HG03565 (cell line): ENCODE data around the gene KDSR.

Experiments used
- ATAC-seq: cut with Tn5 transposase; IDR thresholded peaks from one replicate; pipeline ENCODE4 v1.9.1; 2021; ENCODE audit warnings: mild to moderate bottlenecking, moderate library complexity; ENCODE audit not compliant: unreplicated experiment

KDSR gene

DNA sequence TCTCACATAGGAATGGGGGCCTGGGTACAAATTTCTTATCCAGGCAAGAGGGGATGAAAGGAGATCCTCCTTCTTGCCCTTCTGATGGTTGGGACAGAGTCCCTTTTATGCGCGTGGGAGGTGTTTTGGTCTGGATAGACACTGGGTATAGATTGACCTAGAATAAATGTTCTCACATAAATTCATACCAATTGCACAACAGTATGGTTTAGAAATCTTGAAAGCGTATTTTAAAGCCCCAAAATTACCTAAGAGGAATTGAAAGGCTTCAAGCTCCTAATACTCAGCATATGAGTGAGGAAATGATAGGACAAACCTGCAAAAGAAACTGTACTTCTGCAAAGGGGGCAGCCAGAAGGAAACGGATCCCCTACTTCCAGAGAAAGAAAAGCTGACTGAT, 44.8 kb downstream of the KDSR start:
- ATAC-seq = no peak

DNA sequence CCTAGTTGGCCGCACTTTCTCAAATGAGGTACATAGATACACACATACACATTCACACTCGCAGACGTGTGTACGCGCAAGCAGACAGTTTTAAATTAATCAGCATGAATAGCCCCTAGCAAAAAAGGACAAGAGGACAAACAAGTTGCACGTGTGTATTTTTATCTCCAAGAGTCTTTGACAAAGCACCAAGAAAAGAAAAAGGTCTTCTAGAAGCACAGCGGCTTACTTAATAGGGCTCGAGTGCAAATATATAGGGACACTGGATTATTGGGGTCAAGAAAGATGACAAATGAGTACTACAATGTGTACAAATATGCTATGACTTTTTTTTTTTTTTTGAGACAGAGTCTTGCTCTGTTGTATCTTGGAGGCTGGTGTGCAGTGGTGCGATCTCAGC, 45.7 kb downstream of the KDSR start:
- ATAC-seq = no peak

DNA sequence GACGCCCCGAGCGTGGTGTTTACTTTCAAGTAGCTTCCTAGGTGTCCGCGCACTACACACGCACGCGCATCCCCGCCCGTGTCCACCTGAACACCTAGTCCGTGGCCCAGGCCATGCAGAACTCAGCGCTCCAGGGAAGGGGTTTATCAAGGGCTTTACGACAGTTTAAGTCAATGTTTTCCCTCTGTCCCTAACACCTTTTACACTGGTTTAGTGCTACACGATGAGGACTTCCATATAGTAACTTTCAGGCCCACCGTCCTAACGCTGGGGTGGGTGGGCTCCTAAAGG, 46.1 kb downstream of the KDSR start:
- no peak for ATAC-seq

DNA sequence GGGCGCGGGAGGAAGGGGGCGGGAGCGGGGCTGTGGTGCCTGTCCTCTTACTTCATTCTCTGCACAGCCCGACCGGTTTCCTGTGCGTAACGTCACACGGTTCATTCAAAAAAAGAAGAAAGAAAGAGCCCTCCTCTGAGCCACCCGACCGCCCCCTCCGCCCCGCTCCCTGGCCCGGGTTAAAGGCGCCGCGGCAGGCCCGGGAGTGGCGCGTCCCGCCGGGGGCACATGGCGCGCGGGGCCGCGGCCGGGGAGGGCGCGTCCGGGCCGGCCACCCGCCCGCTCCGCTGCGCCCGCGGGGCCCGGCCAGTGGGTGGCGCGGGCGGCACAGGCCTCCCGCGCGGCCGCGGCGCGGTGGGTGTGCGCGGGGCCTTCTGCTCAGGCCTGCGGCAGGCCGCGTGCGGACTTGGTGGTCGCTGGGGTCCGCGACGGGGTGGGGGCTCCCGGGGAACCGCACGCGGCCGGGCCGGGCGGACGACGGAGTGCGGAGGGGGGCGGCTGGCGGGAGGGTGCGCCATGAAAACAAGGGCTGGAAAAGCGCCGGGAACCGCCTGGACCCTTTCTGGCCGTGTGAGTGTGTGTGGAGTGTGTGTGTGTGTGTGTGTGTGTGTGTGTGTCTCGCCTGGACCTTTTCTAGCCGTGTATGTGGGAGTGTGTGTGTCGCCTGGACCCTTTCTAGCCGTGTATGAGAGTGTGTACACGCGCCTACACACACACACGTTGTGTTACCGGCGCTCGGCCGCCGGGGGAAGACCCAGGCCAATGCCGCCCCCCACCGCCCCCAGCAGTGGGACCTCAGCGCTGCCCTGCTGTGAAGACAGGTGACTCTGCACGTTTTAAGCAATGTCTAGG, 46.7 kb downstream of the KDSR start:
- ATAC-seq = peak; percentile 36

DNA sequence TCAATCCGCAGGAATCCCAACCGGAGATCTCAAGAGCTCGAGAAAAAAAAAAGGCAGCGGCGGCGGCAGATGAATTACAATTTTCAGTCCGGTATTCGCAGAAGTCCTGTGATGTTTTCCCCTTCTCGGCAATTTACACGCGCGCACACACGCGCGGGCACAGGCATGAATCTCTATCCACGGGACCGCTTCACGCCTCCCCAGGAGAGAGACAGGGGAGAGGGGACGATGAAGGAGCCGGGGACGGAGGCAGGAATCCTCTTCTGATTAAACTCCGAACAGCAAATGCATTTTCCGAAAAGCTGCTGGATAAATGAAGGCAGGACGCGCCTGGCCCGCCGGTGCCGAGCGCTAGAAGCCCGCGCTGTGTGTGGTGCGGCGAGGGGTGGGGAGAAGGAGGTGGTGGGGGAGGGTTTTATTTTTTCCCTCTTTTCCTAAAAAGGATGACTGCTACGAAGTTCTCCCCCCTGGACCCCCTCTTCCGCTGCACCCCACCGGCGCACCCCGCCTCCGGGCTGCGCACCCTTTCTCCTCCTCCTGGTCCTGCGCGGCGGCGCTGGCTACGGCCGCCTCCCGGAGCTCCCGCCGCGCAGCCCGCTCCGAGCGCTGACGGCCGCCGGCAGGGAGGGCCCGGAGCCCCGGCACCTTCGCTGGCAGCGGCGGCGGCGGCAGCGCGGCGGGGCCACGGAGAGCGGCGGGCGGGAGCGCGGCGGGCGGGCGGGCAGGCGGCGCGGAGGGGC, 47.5 kb downstream of the KDSR start, which contains the start of gene BCL2:
TSS of gene BCL2 (minus strand) at position 387 of the 740 bp plus-strand sequence.
- ATAC-seq = peak; percentile 0

DNA sequence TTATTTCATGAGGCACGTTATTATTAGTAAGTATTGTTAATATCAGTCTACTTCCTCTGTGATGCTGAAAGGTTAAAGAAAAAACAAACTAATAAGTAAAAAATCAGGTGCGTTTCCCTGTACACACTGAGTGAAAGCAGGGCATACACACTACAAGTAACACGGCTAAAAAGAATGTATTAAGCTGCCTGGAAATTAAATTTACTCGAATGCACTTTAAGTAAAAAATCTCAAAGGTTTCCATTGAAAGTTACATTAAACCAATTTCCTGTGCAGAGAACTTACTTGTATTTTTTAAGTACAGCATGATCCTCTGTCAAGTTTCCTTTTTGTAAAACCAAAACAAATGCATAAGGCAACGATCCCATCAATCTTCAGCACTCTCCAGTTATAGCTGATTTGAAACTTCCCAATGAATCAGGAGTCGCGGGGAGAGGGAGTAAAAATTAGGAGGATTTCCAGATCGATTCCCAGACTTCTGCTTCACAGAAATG, 48.1 kb downstream of the KDSR start:
- no peak for ATAC-seq

DNA sequence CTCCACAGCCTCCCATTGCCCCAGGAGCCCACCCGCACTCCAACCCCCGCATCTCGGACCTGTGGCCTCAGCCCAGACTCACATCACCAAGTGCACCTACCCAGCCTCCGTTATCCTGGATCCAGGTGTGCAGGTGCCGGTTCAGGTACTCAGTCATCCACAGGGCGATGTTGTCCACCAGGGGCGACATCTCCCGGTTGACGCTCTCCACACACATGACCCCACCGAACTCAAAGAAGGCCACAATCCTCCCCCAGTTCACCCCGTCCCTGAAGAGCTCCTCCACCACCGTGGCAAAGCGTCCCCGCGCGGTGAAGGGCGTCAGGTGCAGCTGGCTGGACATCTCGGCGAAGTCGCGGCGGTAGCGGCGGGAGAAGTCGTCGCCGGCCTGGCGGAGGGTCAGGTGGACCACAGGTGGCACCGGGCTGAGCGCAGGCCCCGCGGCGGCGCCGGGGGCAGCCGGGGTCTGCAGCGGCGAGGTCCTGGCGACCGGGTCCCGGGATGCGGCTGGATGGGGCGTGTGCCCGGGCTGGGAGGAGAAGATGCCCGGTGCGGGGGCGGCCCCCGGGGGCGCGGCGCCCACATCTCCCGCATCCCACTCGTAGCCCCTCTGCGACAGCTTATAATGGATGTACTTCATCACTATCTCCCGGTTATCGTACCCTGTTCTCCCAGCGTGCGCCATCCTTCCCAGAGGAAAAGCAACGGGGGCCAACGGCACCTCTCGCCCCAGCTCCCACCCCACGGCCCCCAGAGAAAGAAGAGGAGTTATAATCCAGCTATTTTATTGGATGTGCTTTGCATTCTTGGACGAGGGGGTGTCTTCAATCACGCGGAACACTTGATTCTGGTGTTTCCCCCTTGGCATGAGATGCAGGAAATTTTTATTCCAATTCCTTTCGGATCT, 48.8 kb downstream of the KDSR start:
- peak; percentile 31 for ATAC-seq

DNA sequence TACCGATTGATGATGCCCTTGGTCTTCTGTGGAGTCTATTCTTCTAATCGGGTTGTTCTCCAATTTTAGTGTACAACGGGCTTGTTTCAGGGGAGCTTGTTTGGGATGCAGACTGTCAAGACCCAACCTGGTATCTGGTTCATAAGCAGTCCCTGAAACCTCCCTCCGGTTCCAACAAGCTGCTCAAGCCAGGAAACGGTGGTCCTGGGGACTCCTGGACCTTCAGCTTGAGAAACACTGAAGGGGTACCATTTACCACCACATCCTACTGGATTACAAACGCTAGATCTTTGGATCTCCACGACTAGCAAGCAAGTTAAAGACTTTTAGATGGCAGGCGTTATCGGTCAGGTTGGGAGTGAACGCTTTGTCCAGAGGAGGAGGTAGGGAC, 49.5 kb downstream of the KDSR start:
- ATAC-seq = no peak

DNA sequence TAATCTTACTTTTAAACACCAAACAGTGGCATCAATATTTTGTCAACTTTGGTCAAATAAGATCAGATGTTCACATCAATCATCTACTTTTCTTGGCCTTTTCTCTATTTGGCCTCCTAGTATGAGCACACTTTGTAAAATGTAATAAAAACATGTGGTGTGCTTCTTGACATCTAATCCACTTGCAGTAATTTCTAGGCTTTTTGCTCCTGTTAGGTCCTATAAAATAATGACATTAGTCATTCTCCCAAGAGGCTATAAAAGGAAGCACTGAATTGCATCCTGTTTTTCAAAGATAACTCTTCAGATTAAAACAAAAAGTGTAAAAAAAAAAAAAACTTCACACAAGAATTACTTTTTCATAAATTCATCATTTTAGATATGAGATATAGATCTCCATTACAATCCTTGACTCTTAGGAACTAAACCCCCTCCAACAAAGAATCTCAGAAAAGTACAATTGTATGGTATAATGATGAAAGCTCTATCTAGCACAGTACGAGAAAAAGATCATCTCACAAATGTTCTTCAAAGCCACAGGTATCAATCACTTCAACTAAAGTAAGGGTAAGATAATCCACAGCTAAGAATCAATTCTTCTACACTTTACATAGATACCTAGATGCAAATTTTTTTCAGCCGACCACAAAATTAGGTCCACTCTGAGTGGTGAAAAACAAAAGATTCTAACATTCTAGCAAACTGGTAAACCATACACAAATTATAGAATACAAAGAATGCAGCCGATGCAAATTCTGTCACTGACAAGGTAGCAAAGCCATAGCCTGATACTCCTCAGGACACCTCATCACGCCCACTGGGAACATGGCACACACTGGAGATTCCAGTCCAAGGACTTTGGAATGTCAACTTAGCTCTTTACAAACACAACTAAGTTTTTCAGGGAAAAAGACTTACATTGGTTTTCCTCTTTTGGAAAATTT, 50.1 kb downstream of the KDSR start:
- ATAC-seq = no peak

DNA sequence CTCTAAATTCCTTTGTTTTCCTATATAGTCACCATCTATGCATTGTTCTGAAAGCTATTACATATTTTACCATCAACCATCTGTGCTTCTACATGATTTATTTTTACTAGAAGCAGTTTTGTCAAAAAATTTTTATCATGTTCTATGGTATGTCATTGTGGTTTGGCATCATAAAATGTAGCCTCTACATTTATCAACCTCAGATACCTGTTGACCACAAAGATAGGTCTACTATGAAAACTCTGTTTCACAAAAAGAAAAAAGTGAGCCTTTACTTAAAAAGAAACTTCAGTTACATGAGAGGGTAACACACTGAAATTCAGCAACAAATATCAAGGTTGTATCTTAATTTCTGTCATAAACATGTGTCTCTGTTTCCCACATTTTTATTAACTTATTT, 51.1 kb downstream of the KDSR start:
- no peak for ATAC-seq

DNA sequence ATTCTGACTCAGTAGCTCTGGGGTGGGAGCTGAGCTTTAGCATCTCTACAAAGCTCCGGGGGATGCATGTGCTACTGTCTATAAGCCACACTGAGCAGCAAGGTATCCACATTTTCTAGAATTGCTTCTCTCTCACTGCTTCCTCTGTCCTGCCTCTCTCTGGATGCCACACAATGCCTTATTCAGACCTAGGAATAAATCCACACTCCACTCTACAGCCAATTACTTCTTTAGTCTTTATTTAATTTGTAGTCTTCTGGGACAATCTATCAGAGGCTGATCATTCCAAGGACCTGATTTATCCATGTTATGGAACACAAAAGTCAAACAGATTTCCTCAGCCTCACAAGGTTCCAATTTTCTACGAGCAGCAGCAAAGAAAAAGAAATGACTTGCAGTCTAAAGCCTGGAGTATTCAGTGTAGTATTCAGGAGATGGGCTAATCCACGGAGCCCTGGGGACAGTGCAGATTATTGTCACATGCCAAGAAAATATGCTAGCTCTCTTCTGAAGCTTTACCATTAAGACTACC, 51.8 kb downstream of the KDSR start:
- no peak for ATAC-seq

DNA sequence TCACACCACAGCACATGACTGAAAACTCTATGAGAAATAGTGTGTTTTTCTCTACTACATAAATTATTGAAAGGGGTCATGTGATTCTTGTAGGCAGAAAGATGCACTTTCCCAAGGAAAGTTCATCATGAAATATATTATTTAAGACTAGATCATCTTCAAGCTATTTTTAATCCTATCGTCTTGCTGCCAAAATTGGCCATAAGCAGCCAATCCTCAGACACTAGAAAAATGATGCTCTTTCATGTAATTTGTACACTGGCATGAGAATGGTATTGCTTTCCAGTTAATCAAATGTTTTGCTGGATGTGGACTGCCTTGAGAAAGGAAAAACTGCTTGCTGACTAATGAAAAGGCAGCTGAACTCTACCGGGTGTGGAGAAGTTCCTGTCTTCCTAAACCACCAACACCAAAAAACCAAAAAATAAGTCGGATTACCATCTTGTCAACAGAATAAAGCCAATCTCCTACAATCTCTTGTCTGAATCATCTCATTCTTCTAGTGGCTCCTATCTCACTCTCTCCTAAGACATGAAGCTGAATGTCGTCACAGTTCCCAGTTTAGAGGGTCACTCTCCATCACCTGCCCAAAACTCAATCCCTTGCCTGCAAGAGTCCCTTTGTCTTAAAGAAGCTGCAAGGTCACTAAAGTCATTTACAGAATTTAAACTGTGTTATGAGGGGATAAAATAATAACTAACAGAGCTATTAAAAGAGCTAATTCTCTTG, 52.8 kb downstream of the KDSR start:
- ATAC-seq = no peak

DNA sequence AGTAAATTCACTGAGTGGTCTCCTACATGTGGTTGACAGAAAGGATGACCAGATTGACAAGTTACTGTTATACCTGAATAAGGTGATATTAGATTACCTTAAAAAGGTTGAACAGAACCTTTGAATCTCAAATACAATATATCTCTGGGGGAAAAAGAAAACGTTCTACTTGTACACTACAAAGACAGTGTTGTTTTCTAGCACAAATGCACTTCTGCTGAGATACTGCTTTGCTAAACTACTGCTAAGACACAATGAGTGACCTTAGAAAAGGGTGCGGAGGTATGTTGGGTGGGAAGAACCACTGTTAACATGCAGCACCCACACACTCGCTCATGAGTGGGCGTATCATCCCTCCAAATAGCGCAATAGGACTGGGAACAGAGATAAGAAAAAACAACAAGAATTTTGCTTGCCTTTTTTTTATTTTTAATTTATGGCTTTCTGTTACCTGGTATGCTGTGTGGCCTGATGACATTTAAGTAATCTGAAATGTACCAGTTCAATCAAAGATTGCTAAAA, 53.5 kb downstream of the KDSR start:
- no peak for ATAC-seq

DNA sequence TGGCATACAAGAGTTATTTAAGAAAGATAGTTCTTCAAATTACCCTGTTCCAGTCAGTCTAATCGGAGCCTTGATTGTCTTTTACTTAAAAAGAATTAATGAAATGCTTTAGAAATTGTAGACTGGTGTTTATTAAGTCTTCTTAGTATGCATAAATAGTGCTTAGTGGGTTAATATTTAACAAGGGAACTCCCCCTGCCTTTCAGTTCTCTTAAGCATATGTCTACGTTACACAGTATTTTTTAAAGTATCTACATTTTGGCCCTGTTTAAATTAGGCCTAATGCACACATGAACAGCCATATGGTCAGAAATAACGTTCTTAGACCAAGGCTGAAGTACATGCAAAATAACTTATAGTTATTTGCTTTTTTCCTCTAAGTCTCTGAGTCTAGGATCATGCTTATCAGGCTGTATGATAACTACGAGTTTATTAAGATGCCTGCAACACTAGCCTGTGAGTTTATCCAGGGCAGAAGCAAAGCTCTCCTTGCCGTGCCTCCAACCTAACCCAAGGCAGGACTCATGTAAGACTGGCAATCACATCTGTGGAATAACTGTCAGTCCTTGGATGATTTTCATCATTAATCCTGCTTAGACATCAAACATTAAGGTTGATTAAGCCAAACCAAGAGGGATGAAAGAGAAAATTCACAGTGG, 54.1 kb downstream of the KDSR start:
- peak; percentile 26 for ATAC-seq

DNA sequence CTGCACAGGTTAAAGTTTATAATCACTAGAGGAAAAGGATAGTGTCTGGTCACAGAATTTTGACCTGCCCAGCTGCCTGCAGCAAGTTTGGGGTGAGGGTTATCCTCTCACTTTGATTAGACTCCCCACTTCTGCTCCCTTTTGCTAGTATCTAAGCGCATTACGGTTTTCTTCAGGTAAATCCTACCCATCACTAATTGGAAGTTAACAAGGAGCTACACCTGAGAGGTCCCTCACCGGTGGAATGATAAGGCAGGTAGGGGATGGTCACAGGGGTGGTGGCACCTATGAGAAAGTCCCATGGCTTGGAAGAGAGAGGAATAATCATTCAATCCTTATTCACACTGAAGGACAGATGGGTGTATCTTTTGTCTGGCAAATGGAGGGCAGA, 55.0 kb downstream of the KDSR start:
- no peak for ATAC-seq

DNA sequence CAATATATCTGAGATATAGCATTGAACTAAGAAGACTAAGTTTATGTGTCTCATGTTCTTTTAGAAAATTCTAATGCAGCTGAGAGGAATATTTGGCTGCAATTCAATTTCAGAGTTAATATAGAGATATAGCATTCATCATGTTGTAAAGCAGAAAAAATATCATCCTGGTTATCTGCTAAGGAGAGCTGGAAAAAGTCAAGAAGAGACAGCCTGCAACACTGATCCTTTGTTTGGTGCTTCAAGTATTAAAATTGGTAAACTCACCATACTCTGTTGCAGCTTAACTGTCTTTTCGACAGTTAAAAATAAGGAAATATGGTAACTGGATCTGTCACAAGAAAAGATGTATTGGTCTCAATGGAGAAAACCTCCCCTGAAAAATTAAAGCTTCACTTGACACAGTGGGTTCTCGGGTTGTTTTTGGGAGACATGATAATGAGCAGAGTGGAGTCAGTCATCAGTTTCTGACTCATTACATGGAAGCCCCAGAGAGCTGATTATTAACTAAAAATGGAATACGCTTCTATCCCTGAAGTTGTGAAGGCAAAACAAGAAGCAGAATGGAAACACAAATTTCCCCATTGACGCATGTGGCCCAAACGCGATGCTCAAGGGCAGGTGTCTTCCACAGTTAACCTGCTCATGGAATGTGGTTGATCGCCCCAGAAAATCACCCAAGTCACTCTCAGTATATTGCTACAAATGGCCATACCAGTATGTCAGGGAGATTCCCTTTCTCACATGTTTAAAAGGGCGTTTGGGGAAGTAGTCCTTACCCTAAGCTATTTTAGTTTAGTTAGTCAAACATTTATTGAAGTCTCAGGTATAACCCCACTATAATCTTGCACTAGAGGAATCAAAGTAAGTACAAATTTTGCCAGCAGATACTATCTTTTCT, 55.6 kb downstream of the KDSR start:
- ATAC-seq = peak; percentile 55

DNA sequence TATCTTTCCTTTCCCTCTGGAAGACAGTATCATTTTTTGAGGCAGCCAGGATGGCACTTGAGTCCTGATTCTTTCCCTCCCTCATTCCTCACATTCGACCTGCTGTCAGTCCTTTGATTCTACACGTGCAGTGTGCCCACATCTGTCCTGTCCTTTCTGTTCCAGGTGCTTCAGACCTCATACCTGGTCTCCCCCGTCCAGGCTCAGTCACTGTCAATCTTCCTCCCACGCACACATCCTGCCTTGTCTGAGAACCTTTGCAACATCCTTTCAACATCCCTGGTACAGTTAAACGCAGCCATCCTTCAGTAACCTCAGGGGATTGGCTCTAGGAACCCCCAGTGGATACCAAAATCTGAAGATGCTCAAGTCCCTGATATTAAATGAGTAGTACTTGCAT, 57.6 kb downstream of the KDSR start:
- ATAC-seq = no peak
